LoVo (cell line): ENCODE data around the gene NRF1.
"Not testable (repeated sequence)": the region's sequence is repeated elsewhere in the genome, so short reads cannot be mapped to it uniquely, and the experiment has no call there.

ENCODE experiments used
- DNase-seq: peaks from one replicate; pipeline ENCODE4 v3.0.0-alpha.2; 2016; ENCODE audit warnings: low spot score

Gene NRF1

DNA sequence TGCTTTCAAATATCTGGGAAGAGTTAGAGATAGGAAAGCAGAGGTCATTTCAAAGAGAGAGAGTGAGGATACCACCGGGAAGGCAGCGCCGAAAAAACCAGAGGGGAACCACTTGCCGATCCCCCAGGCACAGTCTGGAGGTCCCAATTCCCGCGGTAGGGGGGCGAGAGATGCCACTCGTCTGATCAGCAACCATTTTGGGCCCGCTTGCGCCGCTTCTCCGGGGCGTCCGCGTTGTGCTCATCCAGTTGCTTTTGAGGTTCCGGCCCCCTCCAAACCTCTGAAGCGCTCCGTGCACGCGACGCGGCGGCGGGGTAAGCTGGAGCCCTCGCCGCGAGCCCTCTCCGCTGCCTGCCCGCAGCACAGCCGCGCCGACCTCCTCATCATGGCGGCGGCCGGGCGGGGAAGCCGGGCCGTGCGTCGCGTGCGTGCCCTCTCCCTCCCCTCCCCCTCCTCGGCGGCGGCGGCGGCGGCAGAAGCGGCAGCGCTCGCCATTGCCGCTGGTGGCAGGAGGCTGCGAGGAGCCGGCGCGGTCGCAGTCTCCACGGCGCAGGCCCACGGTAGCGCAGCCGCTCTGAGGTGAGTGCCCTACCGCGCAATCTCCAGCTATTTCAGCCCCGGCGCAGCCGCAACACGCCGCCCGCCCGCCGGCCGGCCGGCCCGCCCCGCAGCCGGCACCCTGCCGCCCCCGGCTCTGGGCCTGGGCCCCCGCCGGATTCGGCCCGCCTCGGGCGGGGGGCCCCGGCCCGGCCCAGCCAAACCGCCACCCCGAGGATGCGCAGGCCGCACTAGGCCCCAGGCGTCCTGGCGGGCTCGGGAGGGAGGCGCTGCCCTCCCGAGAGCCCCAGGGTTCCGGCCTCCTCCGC is at the start of gene NRF1:
TSS of gene NRF1 (plus strand) at position 475 of the 866 bp plus-strand sequence. CDS start 45,632 bp downstream, outside the sequence.
- peak; percentile 98 for DNase-seq

- not testable (repeated sequence) for DNase-seq
Observed at GRCh38 chr7:129566323-129566722, 45.2 kb upstream of the NRF1 start.

DNA sequence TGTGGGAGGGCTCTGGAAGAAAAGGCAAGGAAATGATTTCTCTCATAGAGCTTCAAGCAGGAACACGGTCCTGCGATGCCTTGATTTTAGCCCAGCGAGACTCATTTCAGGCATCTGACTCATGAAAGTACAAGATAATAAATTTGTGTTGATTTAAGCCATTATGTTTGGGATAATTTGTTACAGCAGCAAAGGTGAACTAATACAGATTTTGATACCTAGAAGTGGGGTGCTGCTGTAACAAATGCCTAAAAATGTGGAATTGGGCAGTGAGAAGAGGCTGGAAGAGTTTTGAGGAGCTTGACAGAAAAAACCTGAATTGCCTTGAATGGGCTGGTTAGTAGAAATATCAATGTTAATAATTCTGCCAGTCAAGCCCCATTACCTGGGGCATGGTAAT is 44.1 kb upstream of the NRF1 start:
- no peak for DNase-seq

GRCh38 chr7:129568240-129568639 is 43.3 kb upstream of the NRF1 start:
- no peak for DNase-seq

DNA sequence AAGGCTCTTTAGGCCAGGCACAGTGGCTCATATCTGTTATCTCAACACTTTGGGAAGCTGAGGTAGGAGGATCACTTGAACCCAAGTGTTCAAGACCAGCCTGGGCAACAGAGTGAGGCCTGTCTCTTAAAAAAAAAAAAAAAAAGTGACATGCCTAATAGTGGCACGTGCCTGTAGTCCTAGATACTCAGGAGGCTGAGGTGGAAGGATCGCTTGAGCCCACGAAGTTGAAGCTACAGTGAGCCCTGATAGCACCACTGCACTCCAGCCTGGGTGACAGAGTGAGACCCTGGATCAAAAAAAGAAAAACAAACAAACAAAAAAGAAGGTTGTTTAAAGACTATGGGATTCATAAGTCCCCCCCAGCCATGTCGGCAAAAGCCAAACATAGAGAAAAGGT is 42.2 kb upstream of the NRF1 start:
- no peak for DNase-seq

DNA sequence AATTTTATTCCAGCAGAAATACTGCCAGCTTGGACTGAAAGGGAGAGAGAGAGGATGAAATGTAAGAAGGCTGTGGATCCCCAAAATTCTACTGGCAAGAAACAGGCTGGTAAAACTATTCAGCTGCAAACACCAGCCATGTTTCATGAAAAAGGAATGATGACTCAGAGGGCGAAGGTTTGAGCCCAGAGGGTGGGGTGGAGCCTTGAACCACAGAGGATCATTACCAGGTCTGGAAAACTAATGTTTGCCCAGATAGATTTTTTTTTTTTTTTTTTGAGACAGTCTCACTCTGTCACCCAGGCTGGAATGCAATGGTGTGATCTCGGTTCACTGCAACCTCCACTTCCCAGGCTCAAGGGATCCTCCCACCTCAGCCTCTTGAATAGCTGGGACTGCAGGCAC is 41.7 kb upstream of the NRF1 start:
- DNase-seq: peak; percentile 95

DNA sequence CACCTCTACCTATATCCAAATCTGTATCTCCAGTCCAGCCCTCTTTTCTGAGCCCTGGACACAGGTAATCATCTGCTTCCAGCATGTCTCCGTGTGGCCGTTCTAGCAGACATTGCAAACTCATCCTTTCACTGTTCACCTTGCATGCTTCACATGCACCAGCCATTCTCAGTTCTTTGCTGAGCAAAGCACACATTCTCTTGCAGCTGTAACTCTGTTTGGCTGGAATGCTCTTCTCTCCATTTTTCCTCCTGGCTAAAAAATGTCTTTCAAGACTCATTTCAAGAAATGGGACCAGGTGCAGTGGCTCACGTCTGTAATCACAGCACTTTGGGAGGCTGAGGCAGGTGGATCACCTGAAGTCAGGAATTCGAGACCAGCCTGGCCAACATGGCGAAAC is 40.3 kb upstream of the NRF1 start:
- DNase-seq: no peak

DNA sequence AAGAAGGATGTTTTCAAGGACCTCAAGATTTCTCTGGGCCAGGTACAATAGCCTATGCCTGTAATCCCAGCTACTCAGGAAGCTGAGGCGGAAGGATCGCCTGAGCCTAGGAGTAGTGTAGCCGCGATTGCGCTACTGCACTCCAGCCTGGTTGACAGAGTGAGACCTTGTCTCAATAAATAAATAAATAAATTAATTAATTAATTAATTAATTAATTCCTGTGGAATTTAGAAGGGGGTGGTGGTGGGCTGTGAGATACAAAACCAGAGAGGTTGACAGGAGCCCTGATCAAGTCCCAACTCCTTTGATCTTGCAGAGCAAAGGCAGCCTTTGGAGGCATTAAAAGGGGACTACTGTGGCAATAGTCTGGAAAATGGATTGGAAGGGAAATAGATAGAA is 39.3 kb upstream of the NRF1 start:
- DNase-seq: no peak

DNA sequence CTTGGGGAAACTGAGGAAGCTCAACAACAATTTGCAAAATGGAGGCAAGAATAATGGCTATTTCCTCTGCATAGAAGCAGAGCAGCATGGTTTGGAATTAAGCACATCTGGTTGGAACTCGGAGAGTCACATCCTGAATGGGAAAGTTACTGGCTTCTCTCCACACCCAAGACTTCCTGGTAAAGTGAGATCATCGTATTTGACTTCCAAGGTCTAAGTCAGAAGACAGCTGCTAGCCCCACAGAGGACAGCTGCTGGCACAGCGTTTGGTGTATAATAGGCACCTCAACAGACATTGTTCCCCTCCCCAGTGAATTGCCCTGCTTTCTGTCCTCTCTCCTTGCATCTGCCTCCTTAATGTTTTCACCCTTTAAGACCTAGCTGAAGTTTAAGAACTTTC is 37.0 kb upstream of the NRF1 start:
- DNase-seq: no peak

DNA sequence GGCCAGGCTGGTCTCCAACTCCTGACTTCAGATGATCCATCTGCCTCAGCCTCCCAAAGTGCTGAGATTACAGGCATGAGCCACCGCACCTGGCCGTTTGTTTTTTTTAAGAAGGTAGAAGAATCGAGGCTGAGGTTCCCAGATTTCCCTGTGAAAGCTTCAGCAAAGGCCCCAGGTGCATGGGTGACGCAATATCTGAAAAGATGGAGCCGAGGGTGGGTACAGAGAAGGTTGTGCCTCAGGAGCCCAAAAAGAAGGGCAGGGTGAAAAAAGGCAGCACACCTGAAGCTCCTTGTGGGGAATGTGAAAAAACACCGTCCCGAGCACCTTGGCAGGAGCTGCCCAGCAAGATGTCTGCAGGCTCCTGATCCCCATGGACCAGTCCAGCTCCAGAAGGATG is 35.8 kb upstream of the NRF1 start:
- no peak for DNase-seq

- DNase-seq: no peak
Observed at GRCh38 chr7:129576138-129576537, 35.4 kb upstream of the NRF1 start.

GRCh38 chr7:129578829-129579228 is 32.7 kb upstream of the NRF1 start:
- DNase-seq: no peak

- DNase-seq: not testable (repeated sequence)
Observed at GRCh38 chr7:129586179-129586578, 25.3 kb upstream of the NRF1 start.

DNA sequence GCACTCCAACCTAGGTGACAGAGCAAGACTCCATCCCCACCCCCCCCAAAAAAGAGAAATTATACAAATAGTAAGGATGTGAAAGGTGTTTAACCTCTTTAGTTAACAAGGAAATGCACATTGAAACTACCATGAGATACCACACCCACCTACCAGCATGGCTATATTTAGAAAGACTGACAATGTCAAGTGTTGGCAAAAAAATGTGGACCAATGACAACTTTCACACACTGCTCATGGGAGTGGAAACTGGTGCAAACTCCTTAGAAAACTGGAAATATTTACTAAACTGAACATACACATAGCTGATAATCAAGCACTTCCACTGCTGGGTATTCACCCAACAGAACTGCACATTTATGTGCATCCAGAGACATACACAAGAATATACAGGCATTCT is 23.3 kb upstream of the NRF1 start:
- DNase-seq: no peak

GRCh38 chr7:129591868-129592267 is 19.7 kb upstream of the NRF1 start:
- DNase-seq: no peak

DNA sequence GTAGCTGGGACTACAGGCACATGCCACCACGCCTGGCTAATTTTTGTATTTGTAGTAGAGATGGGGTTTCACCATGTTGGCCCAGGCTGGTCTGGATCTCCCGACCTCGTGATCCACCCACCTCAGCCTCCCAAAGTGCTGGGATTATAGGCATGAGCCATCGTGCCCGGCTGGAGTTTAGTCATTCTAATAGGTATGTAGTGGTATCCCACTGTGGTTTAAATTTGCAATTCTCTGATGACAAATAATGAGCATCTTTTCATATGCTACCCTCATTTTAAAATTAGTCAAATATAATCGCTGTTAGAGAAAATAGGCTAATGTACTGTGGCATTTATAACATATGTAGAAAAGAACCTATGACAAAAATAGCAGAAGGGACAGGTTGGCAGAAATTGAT is 15.1 kb upstream of the NRF1 start:
- DNase-seq: not testable (repeated sequence)

- DNase-seq: no peak
Observed at GRCh38 chr7:129597672-129598071, 13.8 kb upstream of the NRF1 start.

- no peak for DNase-seq
Observed at GRCh38 chr7:129599174-129599573, 12.3 kb upstream of the NRF1 start.

DNA sequence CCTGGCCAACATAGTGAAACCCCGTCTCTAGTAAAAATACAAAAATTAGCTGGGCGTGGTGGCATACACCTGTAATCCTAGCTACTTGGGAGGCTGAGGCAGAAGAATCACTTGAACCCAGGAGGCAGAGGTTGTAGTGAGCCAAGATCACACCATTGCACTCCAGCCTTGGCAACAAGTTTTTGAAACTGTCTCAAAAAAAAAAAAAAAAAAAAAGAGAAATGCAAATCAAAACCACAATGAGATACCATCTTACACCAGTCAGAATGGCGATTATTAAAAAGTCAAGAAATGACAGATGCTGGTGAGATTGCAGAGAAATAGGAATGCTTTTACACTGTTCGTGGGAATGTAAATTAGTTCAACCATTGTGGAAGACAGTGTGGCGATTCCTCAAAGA is 7.9 kb upstream of the NRF1 start:
- not testable (repeated sequence) for DNase-seq

- not testable (repeated sequence) for DNase-seq
Observed at GRCh38 chr7:129604021-129604420, 7.5 kb upstream of the NRF1 start.

GRCh38 chr7:129604713-129605437 is 6.6 kb upstream of the NRF1 start:
- no peak for DNase-seq

DNA sequence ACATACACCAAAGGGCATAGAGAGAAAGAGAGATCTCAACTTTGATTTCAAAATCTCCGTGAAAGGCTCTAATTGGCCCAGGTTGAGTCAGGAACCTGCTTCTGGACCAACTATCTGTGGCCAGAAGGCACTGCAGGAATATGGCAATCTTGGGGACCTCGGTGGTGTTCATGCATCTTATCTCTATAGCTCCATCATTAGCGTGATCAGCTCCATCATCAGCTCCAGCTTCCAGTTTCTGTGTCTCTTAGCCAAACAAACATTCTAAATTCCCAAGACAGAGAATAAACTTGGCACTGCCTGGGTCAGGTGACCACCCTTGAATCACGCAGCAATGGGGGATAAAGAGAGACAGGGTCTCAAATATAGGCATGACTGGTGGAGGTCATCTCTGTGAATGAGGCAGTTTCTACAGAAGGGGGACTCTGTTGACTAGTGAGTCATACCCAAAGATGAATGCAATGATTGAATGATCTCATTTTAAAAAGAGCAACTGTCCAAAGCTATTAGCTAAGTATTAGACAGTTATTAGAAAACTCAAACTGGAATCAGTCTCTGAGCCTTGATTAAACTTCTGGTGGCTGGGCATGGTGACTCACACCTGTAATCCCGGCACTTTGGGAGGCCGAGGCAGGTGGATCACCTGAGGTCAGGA is 5.4 kb upstream of the NRF1 start:
- DNase-seq: no peak

- DNase-seq: no peak
Observed at GRCh38 chr7:129606803-129607202, 4.7 kb upstream of the NRF1 start.
